KMS-11 (cell line): ENCODE measurements around the gene DNAJB2.

ENCODE experiments used
- H2AFZ ChIP-seq: fragments of 200-600 bp; sonication (generic); 2 replicates; pipeline ENCODE4 v1.6.1; 2016; ENCODE audit warnings: antibody characterized with exemption, mixed run types, low read depth
- H3K27ac ChIP-seq: fragments of 200-600 bp; sonication (generic); 2 replicates; pipeline ENCODE4 v1.6.1; 2016; ENCODE audit warnings: mild to moderate bottlenecking, mixed run types
- H3K27me3 ChIP-seq: fragments of 200-600 bp; sonication (generic); 2 replicates; pipeline ENCODE4 v1.6.1; 2017; ENCODE audit warnings: mild to moderate bottlenecking, low read depth, mixed run types, moderate library complexity; ENCODE audit not compliant: insufficient read depth
- H3K36me3 ChIP-seq: fragments of 200-600 bp; sonication (generic); 2 replicates; pipeline ENCODE4 v1.6.1; 2017; ENCODE audit warnings: mild to moderate bottlenecking, mixed run types; ENCODE audit not compliant: insufficient read depth
- H3K4me1 ChIP-seq: fragments of 200-600 bp; sonication (generic); 2 replicates; pipeline ENCODE4 v1.6.1; 2016; ENCODE audit warnings: mild to moderate bottlenecking, low read depth, mixed run types; ENCODE audit not compliant: poor library complexity, severe bottlenecking
- H3K4me2 ChIP-seq: fragments of 200-600 bp; sonication (generic); 2 replicates; pipeline ENCODE4 v1.7.0; 2016; ENCODE audit warnings: mild to moderate bottlenecking, mixed run types
- H3K4me3 ChIP-seq: fragments of 200-600 bp; sonication (generic); IDR thresholded peaks from 2 replicates; pipeline ENCODE4 v1.6.1; 2017; ENCODE audit warnings: low read depth, low read length, mixed read lengths; ENCODE audit not compliant: insufficient read depth
- H3K79me2 ChIP-seq: fragments of 200-600 bp; sonication (generic); 2 replicates; pipeline ENCODE4 v1.6.1; 2016; ENCODE audit warnings: low read depth, mixed run types; ENCODE audit not compliant: insufficient read depth
- H3K9ac ChIP-seq: fragments of 200-600 bp; sonication (generic); 2 replicates; pipeline ENCODE4 v1.6.1; 2016; ENCODE audit warnings: mild to moderate bottlenecking, mixed run types
- H4K20me1 ChIP-seq: fragments of 200-600 bp; sonication (generic); 2 replicates; pipeline ENCODE4 v1.6.1; 2016; ENCODE audit warnings: mild to moderate bottlenecking, mixed run types; ENCODE audit not compliant: insufficient read depth
- TF ChIP-seq, protein P1 (sequence below): fragments of 200-600 bp; sonication (generic); conservative IDR thresholded peaks from 2 replicates; pipeline ENCODE4 v1.6.1; 2017; ENCODE audit warnings: low read depth, mild to moderate bottlenecking, antibody characterized with exemption, low read length, moderate library complexity, mixed read lengths

DNAJB2 gene

GRCh38 chr2:219294356-219295351 is 15.5 kb downstream of the DNAJB2 start:
- Histone ChIP-seq H3K36me3 (no peaks in the 10 kb centered on the region), H4K20me1 (no peaks in the 10 kb centered on the region), H3K9ac (peak overlapping the region; percentile 54; the same call in 1 of the 2 replicates), H3K27ac (no peak overlapping the region), H3K4me3 (no peak overlapping the region), H3K79me2 (no peaks in the 10 kb centered on the region), H3K4me2 (peak overlapping the region; percentile 86), H2AFZ (peak overlapping the region; percentile 83), H3K4me1 (peaks cover 7% of the 10 kb centered on the region), H3K27me3 (peaks cover 23% of the 10 kb centered on the region; the same call in 1 of the 2 replicates)
- TF ChIP-seq, protein P1, sequence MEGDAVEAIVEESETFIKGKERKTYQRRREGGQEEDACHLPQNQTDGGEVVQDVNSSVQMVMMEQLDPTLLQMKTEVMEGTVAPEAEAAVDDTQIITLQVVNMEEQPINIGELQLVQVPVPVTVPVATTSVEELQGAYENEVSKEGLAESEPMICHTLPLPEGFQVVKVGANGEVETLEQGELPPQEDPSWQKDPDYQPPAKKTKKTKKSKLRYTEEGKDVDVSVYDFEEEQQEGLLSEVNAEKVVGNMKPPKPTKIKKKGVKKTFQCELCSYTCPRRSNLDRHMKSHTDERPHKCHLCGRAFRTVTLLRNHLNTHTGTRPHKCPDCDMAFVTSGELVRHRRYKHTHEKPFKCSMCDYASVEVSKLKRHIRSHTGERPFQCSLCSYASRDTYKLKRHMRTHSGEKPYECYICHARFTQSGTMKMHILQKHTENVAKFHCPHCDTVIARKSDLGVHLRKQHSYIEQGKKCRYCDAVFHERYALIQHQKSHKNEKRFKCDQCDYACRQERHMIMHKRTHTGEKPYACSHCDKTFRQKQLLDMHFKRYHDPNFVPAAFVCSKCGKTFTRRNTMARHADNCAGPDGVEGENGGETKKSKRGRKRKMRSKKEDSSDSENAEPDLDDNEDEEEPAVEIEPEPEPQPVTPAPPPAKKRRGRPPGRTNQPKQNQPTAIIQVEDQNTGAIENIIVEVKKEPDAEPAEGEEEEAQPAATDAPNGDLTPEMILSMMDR, result peak; percentile 86

- H2AFZ ChIP-seq, result no peak overlapping the region
- no peaks in the 10 kb centered on the region for H3K36me3 ChIP-seq
- no peak overlapping the region for H3K9ac ChIP-seq
- TF ChIP-seq, protein P1, result no peak
- peaks cover 31% of the 10 kb centered on the region; the same call in 1 of the 2 replicates for H3K27me3 ChIP-seq
- no peaks in the 10 kb centered on the region for H3K79me2 ChIP-seq
- no peak overlapping the region for H3K27ac ChIP-seq
- H3K4me2 ChIP-seq, result no peak overlapping the region
- no peak overlapping the region for H3K4me3 ChIP-seq
- no peaks in the 10 kb centered on the region for H4K20me1 ChIP-seq
- peaks cover 11% of the 10 kb centered on the region for H3K4me1 ChIP-seq
These were observed 17.0 kb downstream of the DNAJB2 start for GRCh38 chr2:219296142-219296541.

DNA sequence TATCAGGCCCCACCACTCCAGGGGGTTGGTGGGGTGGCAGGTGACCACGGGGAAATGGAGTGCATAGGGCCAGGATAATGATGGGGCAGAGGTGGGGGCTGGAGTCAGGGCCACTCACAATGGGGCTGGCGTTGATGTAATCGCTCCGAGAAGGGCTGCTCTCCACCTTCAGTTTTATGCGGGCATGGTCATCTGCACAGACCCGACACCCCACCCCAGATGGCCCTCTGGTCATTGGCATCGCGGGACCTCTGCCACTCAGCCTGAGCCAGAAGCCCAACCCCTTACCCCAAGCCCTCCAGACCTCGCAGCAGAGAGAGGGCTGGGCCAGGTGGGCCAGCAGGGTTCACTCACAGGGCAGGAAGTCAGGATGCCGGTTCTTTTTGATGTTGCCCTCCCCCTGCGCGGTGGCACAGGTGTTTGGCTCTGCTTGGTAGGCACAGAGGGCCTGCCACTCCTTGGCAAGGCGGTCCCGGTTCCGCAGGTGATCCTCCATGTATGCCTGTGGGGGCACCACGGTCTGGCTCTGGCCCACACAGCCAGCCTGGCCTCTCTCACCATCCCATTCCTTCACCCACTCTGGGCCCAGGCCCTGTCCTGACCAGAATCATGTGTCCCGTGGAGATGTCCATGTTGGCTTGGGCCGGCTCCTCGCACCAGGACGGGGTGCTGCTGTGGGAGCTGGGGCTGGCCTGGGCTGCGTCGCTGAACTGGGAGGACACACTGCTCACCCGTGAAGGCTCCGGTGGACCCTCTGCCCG is 17.6 kb downstream of the DNAJB2 start:
- TF ChIP-seq, protein P1, result no peak

DNA sequence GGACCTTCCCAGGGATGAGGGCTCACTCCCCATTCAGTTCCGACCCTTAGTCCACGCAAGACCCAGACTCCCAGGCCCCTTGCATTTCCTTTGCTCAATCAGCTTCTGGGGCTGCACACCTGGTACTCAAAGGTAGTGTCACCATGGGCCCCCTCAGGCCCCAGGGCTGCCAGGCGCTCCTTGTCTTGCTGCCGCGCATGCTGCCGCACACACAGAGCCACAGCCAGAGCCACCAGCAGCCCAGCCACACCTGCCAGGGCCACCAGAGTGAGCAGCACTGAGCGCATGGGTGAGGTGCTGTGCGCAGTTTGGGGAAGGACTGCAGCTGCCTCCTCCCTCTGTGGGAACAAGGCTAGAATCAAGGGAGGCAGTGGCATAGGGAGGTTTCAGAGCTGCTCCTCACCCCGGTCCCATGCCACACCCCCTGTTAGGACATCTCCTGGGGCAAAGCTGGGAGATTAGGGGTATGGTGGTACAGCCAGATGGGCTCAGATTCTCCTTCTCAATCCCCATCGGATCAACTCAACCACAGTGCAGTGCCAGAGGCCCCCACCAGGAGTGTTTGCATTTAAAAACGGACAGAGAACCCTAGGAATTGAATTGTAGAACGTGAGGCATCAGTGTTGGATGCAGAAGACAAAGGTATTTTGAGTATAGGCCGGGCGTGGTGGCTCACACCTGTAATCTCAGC is 18.7 kb downstream of the DNAJB2 start:
- H3K79me2 ChIP-seq, result no peaks in the 10 kb centered on the region
- TF ChIP-seq, protein P1, result no peak
- peaks cover 45% of the 10 kb centered on the region for H3K27me3 ChIP-seq

More for the DNA sequence above, 17.6 kb downstream of the DNAJB2 start:
- Histone ChIP-seq H3K4me1 (peaks cover 11% of the 10 kb centered on the region), H3K27me3 (peaks cover 37% of the 10 kb centered on the region), H3K4me2 (no peak overlapping the region), H3K36me3 (no peaks in the 10 kb centered on the region), H2AFZ (no peak overlapping the region), H4K20me1 (no peaks in the 10 kb centered on the region), H3K4me3 (no peak overlapping the region), H3K79me2 (no peaks in the 10 kb centered on the region), H3K27ac (no peak overlapping the region), H3K9ac (no peak overlapping the region)

More for the DNA sequence above, 18.7 kb downstream of the DNAJB2 start:
- Histone ChIP-seq H4K20me1 (no peaks in the 10 kb centered on the region), H3K36me3 (no peaks in the 10 kb centered on the region), H3K4me3 (no peak overlapping the region), H3K4me2 (no peak overlapping the region), H3K27ac (no peak overlapping the region), H3K4me1 (peaks cover 11% of the 10 kb centered on the region), H3K9ac (no peak overlapping the region), H2AFZ (no peak overlapping the region)
